C4-2B (cell line): ENCODE results near the gene RASL12.

Source experiments
- H3K27ac ChIP-seq: fragments of 450-650 bp; 2 replicates; pipeline ENCODE4 v1.5.1; 2017
- CTCF ChIP-seq: fragments of 450-650 bp; conservative IDR thresholded peaks from 2 replicates; pipeline ENCODE4 v1.5.1; 2017; ENCODE audit warnings: mild to moderate bottlenecking
- ZFX ChIP-seq: fragments of 450-650 bp; IDR thresholded peaks from 2 replicates; pipeline ENCODE4 v1.6.1; 2017

The RASL12 gene

GRCh38 chr15:65066001-65066634, 1.7 kb downstream of the RASL12 start:
- TF ChIP-seq CTCF = no peak
- no peak for TF ChIP-seq ZFX
- no peak overlapping the region for H3K27ac ChIP-seq

- H3K27ac ChIP-seq = no peak overlapping the region
- TF ChIP-seq CTCF (no peak), ZFX (no peak)
Observed at GRCh38 chr15:65062726-65063125, 5.1 kb downstream of the RASL12 start.

- no peak for TF ChIP-seq ZFX
Observed at GRCh38 chr15:65062061-65062460, 5.7 kb downstream of the RASL12 start.

GRCh38 chr15:65060641-65061397, 7.0 kb downstream of the RASL12 start:
- no peak overlapping the region for H3K27ac ChIP-seq
- no peak for TF ChIP-seq ZFX
- no peak for TF ChIP-seq CTCF

More at GRCh38 chr15:65062061-65062460, 5.7 kb downstream of the RASL12 start:
- H3K27ac ChIP-seq = no peak overlapping the region

- TF ChIP-seq CTCF = no peak
- no peak for TF ChIP-seq ZFX
- H3K27ac ChIP-seq = no peak overlapping the region
Observed at GRCh38 chr15:65059931-65060596, 7.7 kb downstream of the RASL12 start.

GRCh38 chr15:65059369-65059750, 8.4 kb downstream of the RASL12 start:
- no peak for TF ChIP-seq CTCF
- TF ChIP-seq ZFX = no peak
- no peak overlapping the region for H3K27ac ChIP-seq

GRCh38 chr15:65058394-65059368, 9.1 kb downstream of the RASL12 start:
- TF ChIP-seq CTCF (no peak), ZFX (no peak)
- H3K27ac ChIP-seq = no peak overlapping the region
